Adrenal gland (tissue), 19 donors: Measurements from ENCODE around the gene DHODH. TPM values are rescaled to one million over a fixed set of nuclear protein-coding genes. Genes with fewer than 3 reads are reported as not detected.

Experiments
- DNase-seq, 7 donors: peaks; one replicate each; pipeline ENCODE4 v3.0.0-alpha.2; 2019 to 2020
- H3K27ac ChIP-seq, 5 donors: fragments of 200-600 bp; sonication (generic) in 4 of 5; 1 replicate in 3 of 5; 2 replicates in 2 of 5; pipeline versions ENCODE4 v1.5.1 to v1.8.0; 2016 to 2020; ENCODE audit warnings: mild to moderate bottlenecking in 1 of 5
- H3K27me3 ChIP-seq: fragments of 200-600 bp; 2 replicates; pipeline ENCODE4 v1.8.0; 2021
- H3K36me3 ChIP-seq, 2 donors: fragments of 200-600 bp; replicated peaks in 1 of 2; 1 replicate in 1 of 2; 2 replicates in 1 of 2; pipeline versions ENCODE4 v1.5.1 to v1.8.0; 2018 to 2022
- H3K4me1 ChIP-seq, 2 donors: fragments of 200-600 bp; replicated peaks in 1 of 2; 1 replicate in 1 of 2; 2 replicates in 1 of 2; pipeline versions ENCODE4 v1.5.1 to v1.8.0; 2018 to 2021
- H3K4me3 ChIP-seq, 4 donors: fragments of 200-600 bp; sonication (generic) in 3 of 4; one replicate each; pipeline ENCODE4 v1.5.1; 2016 to 2018
- H3K9me3 ChIP-seq, 3 donors: fragments of 200-600 bp; sonication (generic) in 1 of 3; replicated peaks in 1 of 3; 1 replicate in 2 of 3; 2 replicates in 1 of 3; pipeline versions ENCODE4 v1.5.1 to v1.8.0; 2016 to 2021
- POLR2A ChIP-seq, 2 donors: fragments of 450-650 bp; IDR thresholded peaks; one replicate each; pipeline ENCODE4 v1.6.1; 2017; ENCODE audit warnings: antibody characterized with exemption in 2 of 2, mild to moderate bottlenecking in 2 of 2, moderate library complexity in 1 of 2
- WGBS, 4 donors: extraction: QIAGEN DNeasy Blood & Tissue Kit in 2 of 4; methylation state at CpG; one replicate each; pipeline versions ENCODE4 v1.1.5 to v1.1.7; 2013 to 2017; 5-methylcytosine and 5-hydroxymethylcytosine counted together
- intact Hi-C, 2 donors: fragments of 100-400 bp; cut with DNase I; formaldehyde crosslinking; loops; one replicate each; pipeline versions ENCODE4 v1.14.1 to v1.15.0; 2022 to 2023
- long read RNA-seq, 10 donors: library from polyadenylated mRNA in 3 of 10; unstranded in 2 of 10; stranded (forward) in 1 of 10; transcript quantifications; one replicate each; pipeline ENCODE4 v2.0.0 and lab custom pipeline, GENCODE V29; 2021 to 2026
- polyA plus RNA-seq, 3 donors: library from polyadenylated mRNA; stranded (reverse); fragments of 200-250 nt in 2 of 3; fragments of 350-450 nt in 1 of 3; fragmentation: Illumina TruSeq in 1 of 3; extraction: RNeasy Lipid Tissue Mini Kit (QIAGEN cat#74804) in 1 of 3; gene quantifications; one replicate each; pipeline ENCODE4 v1.2.3, GENCODE V29; 2013 to 2014
- total RNA-seq, 9 donors: library from RNA; depleted of rRNA in 4 of 9; stranded (reverse); fragments of >200 nt in 4 of 9; fragments of 120-200 nt in 1 of 9; fragmentation: NEBNext Ultra II Directional in 1 of 9; extraction: Animal tissue kit (Norgen Biotek cat#: 25700) in 1 of 9; gene quantifications; one replicate each; pipeline versions ENCODE4 v1.1.0 to v1.2.4, GENCODE V29; 2013 to 2023
- TF ChIP-seq, protein P1 (sequence below), 6 experiments: fragments of 450-650 bp in 4 of 6; fragments of 200-600 bp in 2 of 6; sonication (generic) in 1 of 6; IDR thresholded peaks; 1 replicate in 5 of 6; 2 replicates in 1 of 6; pipeline versions ENCODE4 v1.5.1 to v1.8.0; 2016 to 2021; ENCODE audit warnings: antibody characterized with exemption in 6 of 6, mild to moderate bottlenecking in 2 of 6, moderate library complexity in 1 of 6
- donor health status: healthy with polysubstance abuse.
- donor health status: Bipolar disorder and iron deficiency.
- donor health status: DM: yes; HTN: yes; CAD: no.
- donor health status: DM: no; HTN: no; CAD: no.
- donor health status: DM: no; HTN: no; CAD: no.
- donor health status: DM: yes; HTN: yes; CAD: no.

Gene DHODH
- 10 to 100 TPM in 1 of 9 donors, 1 to 10 TPM in 8; 1.9 to 10.8 (median 8.7) TPM for total RNA-seq
- polyA plus RNA-seq, result 10 to 100 TPM in 1 of 3 donors, 1 to 10 TPM in 2; 3.9 to 11.3 (median 5.1) TPM
- long read RNA-seq, donor 1, partial matches to known transcripts, result 0 of 3 reads
- long read RNA-seq, donor 1, other reads (novel, unspliced or antisense), result 0 of 3 reads
- long read RNA-seq, donor 2, partial matches to known transcripts, result 0 of 1 reads
- long read RNA-seq, donor 2, other reads (novel, unspliced or antisense), result 0 of 1 reads
- long read RNA-seq, donor 3, partial matches to known transcripts, result 0 of 3 reads
- long read RNA-seq, donor 3, other reads (novel, unspliced or antisense), result 0 of 3 reads
- long read RNA-seq, donor 4, partial matches to known transcripts, result 2 of 5 reads
- long read RNA-seq, donor 4, other reads (novel, unspliced or antisense), result 0 of 5 reads
- long read RNA-seq, donor 5, transcript DHODH-201 (9 exons, 2,426 nt), result major isoform, 17 of 22 reads
- long read RNA-seq, donor 5, partial matches to known transcripts, result 3 of 22 reads
- long read RNA-seq, donor 5, other reads (novel, unspliced or antisense), result 2 of 22 reads
- long read RNA-seq, donor 6, result 0 reads
- long read RNA-seq, donor 7, partial matches to known transcripts, result 0 of 2 reads
- long read RNA-seq, donor 7, other reads (novel, unspliced or antisense), result 0 of 2 reads
- long read RNA-seq, donor 8, partial matches to known transcripts, result 0 of 3 reads
- long read RNA-seq, donor 8, other reads (novel, unspliced or antisense), result 0 of 3 reads
- long read RNA-seq, donor 9, partial matches to known transcripts, result 0 of 2 reads
- long read RNA-seq, donor 9, other reads (novel, unspliced or antisense), result 0 of 2 reads
- long read RNA-seq, donor 10, partial matches to known transcripts, result 0 of 3 reads
- long read RNA-seq, donor 10, other reads (novel, unspliced or antisense), result 0 of 3 reads

DNA sequence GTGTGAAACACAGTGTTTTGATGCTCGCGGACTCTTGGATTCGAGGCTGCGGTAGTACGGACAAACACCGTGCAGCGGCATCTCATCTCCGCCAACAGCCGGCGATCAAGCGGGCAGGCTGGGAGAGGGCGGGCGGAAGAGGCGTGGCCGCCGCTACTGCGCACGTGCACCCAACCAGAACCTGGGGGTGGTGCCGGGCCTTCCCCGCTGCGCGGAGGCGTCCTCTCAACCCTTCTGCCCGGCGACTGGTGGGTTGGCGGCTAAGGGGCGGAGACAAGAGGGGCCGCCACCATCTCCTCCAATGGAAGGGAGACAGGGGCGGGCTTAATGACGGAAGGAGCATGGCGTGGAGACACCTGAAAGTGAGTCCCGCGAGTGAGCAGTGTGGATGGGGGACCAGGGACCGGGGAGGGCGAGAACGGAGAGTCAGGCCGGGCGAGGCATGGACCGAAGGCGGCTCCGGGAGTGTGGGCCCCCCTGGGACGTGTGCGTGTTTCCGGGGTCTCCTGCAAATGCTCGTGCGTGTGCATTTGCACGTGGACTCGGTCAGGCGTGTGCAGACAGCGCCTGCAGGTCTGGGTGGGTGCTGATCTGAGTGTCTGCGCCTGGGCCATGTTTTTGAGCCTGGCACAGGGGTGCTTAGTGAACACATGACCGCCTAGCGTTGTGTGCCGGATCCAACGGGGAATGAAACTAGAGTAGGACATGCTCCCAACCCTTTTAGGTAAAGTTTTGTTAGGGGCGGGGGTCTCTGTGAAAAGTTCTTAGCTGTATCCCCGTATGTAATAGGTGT, at the start of gene DHODH:
Gene DHODH (plus strand): TSS at position 321 of the 793 bp plus-strand sequence. CDS start 21 bp downstream, at position 342.
- Histone ChIP-seq H3K4me3 (peak within 1 kb of the TSS; percentile 12 to 89 (median 76)), H3K4me1 (peaks cover 5% of the 10 kb centered on the region in 2 donors), H3K27ac (peak within 1 kb of the TSS in 3 of 5 donors; percentile 9 to 67 (median 65)), H3K9me3 (no peaks in the 10 kb centered on the region), H3K36me3 (no peaks in the 10 kb centered on the region), H3K27me3 (no peaks in the 10 kb centered on the region)
- DNase-seq, result peak; percentile 97 to 99 (median 98)
- TF ChIP-seq, protein P1, sequence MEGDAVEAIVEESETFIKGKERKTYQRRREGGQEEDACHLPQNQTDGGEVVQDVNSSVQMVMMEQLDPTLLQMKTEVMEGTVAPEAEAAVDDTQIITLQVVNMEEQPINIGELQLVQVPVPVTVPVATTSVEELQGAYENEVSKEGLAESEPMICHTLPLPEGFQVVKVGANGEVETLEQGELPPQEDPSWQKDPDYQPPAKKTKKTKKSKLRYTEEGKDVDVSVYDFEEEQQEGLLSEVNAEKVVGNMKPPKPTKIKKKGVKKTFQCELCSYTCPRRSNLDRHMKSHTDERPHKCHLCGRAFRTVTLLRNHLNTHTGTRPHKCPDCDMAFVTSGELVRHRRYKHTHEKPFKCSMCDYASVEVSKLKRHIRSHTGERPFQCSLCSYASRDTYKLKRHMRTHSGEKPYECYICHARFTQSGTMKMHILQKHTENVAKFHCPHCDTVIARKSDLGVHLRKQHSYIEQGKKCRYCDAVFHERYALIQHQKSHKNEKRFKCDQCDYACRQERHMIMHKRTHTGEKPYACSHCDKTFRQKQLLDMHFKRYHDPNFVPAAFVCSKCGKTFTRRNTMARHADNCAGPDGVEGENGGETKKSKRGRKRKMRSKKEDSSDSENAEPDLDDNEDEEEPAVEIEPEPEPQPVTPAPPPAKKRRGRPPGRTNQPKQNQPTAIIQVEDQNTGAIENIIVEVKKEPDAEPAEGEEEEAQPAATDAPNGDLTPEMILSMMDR (IDR thresholded peaks at IDR 0.05), result peak in 2 of 6 experiments; percentile 17 to 18
- TF ChIP-seq POLR2A (IDR thresholded peaks at IDR 0.05), result peak; percentile 34 to 65
- intact Hi-C loops, result no loop called here
- 0 to 1% (median 1%) methylated on average over 20 to 57 of the region's 57 CpGs for WGBS, 4 donors

DNA sequence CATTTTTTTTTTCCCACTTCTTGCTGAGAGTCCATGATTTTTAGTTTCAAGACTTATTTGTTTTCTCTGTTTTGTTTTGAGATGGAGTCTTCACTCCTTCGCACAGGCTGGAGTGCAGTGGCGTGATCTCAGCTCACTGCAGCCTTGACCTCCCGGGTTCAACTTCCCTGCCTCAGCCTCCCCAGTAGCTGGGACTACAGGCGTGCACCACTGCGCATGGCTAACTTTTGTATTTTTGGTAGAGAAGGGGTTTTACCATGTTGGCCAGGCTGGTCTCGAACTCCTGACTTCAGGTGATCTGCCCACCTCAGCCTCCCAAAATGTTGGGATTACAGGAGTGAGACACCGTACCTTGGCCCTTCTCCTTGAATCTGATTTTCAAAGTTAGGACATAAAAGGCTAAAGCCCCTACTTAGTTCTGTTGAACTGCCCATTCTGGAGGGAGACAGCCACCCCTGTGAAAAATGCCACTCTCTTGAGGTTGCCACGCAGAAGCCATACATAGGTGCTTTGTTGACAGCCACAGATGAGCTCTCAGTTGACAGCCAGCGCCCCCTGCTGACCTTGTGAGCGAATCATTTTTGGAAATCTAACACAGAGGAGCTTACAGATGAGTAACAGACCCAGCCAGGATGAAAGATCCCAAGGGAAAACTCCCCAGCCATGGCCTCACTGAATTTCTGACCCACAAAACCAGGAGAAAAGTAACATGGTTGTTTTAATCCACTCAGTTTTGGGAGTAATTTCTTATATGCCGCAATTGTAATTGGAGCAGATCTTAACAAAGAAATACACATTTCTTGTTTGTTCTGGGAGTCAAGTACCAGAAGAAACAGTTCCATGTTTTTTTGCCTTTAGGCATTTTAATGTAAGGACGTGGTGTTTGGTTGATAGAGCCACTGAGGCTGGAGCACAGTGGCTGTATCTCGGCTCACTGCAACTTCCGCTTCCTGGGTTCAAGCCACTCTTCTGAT, 47.2 kb upstream of the DHODH start:
- Histone ChIP-seq H3K4me1 (no peaks in the 10 kb centered on the region), H3K4me3 (no peak overlapping the region), H3K27ac (no peak overlapping the region), H3K36me3 (no peaks in the 10 kb centered on the region), H3K27me3 (no peaks in the 10 kb centered on the region), H3K9me3 (no peaks in the 10 kb centered on the region)
- DNase-seq, result peak; percentile 80 to 96 (median 88)
- intact Hi-C loops, result loop anchor here (5.0 to 10.0 kb wide), 2 partner anchors 77 to 84 kb away; partner anchors contain the start of gene ZNF821 (in 1 of the 2)
- 39 to 46% (median 44%) methylated on average over 14 of the region's 14 CpGs for WGBS, 4 donors
- no peak for TF ChIP-seq POLR2A (IDR thresholded peaks at IDR 0.05)
- TF ChIP-seq, protein P1 (IDR thresholded peaks at IDR 0.05), result peak; percentile 70 to 84 (median 80)

DNA sequence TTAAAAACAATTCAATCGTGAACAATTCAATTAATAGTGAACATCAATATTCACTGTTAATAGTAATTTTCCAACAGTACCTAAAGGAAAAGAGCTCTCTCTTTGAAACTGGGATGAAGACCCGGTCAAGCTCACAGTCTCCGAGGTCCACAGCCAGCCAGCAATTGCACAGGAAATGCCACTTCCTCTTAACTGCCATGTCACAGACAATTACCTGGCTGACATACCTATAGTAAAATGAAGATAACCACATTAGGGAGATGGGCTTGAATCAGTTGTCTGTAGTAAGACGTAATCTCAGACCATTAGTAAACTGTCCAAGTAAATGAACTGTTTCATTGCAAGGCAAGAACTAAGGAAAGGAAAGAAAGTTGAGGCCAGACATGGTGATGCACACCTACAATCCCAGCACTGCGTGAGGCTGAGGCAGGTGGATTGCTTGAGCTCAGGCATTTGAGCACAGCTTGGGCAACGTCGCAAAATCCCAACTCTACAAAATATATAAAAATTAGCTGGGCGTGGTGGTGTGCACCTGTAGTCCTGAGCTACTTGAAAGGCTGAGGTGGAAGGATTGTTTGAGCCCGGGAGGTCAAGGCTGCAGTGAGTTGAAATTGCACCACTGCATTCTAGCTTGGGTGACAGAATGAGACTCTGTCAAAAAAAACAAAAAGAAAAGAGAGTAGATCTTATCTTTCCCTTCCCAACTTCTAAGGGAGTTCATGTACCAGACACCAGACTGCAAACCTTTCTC, 45.2 kb upstream of the DHODH start:
- intact Hi-C loops, result loop anchor here (5.0 to 10.0 kb wide), 2 partner anchors 78 to 86 kb away; partner anchors contain the start of gene ZNF821 (in 1 of the 2)
- no peaks in the 10 kb centered on the region for H3K9me3 ChIP-seq
- no peaks in the 10 kb centered on the region for H3K27me3 ChIP-seq
- DNase-seq, result no peak
- no peaks in the 10 kb centered on the region for H3K4me1 ChIP-seq
- no peak overlapping the region for H3K4me3 ChIP-seq
- H3K36me3 ChIP-seq, result no peaks in the 10 kb centered on the region
- TF ChIP-seq POLR2A (IDR thresholded peaks at IDR 0.05), result no peak
- TF ChIP-seq, protein P1 (IDR thresholded peaks at IDR 0.05), result no peak
- 66 to 80% (median 71%) methylated on average over 9 of the region's 9 CpGs for WGBS, 4 donors
- H3K27ac ChIP-seq, result no peak overlapping the region
